ENCODE measurements around the gene APLP2.

GRCh38 chr11:130162733-130163132 lies 93.0 kb downstream of the APLP2 start:
- TF ChIP-seq POLR2AphosphoS5 (IDR thresholded peaks at IDR 0.05; ENCODE audit: borderline replicate concordance, low read depth, low read length), result no peak
- TF ChIP-seq EZH2 (IDR thresholded peaks at IDR 0.05), result no peak
- TF ChIP-seq FOXP2 (optimal IDR thresholded peaks at IDR 0.05; ENCODE audit: control extremely low read depth, extremely low read length, insufficient read depth), result no peak

All from SK-N-MC (cell line).